MCF 10A (cell line): Measurements from ENCODE around the gene ITPA. TPM values are rescaled to one million over a fixed set of nuclear protein-coding genes. Genes with fewer than 3 reads are reported as not detected.

Experiments used
- Bru-seq: library from RNA; stranded (reverse); fragments of 400-500 nt; gene quantifications from one replicate; lab custom pipeline; 2021; lab: Mats Ljungman, UMichigan
- BruChase-seq, 2 experiments: library from RNA; stranded (reverse); fragments of 400-500 nt; gene quantifications; one replicate each; lab custom pipeline; 2021; lab: Mats Ljungman, UMichigan
- BruUV-seq: library from RNA; stranded (reverse); fragments of 400-500 nt; replicated peaks from 2 replicates; lab custom pipeline; 2021; lab: Mats Ljungman, UMichigan
- CTCF ChIA-PET: fragments of 300-600 bp; sonication (Branson Sonifier 250); formaldehyde crosslinking; extraction: SDS; loops from one replicate; lab custom pipeline; 2021; ENCODE audit warnings: antibody characterized with exemption, inconsistent platforms; lab: Yijun Ruan, JAX
- POLR2A ChIA-PET: fragments of 300-600, 350-650 bp; sonication (Branson Sonifier 250); formaldehyde crosslinking; extraction: SDS; loops from one replicate; lab custom pipeline; 2020; ENCODE audit warnings: antibody characterized with exemption, inconsistent platforms; lab: Yijun Ruan, JAX
- DNase-seq: peaks from one replicate; pipeline ENCODE4 v3.0.0-alpha.2; 2018; ENCODE audit not compliant: unreplicated experiment
- H3K27ac Mint-ChIP-seq: one replicate; pipeline ENCODE4 v1.8.0; 2022; ENCODE audit warnings: mild to moderate bottlenecking, low read depth, mixed read lengths; ENCODE audit not compliant: unreplicated experiment
- H3K27me3 Mint-ChIP-seq: one replicate; pipeline ENCODE4 v1.8.0; 2022; ENCODE audit warnings: mixed read lengths; ENCODE audit not compliant: insufficient read depth, unreplicated experiment
- H3K36me3 Mint-ChIP-seq: one replicate; pipeline ENCODE4 v1.8.0; 2022; ENCODE audit warnings: mild to moderate bottlenecking, moderate library complexity, mixed read lengths; ENCODE audit not compliant: insufficient read depth, unreplicated experiment
- H3K4me1 Mint-ChIP-seq: one replicate; pipeline ENCODE4 v1.8.0; 2022; ENCODE audit warnings: mixed read lengths; ENCODE audit not compliant: insufficient read depth, unreplicated experiment
- H3K4me3 Mint-ChIP-seq: one replicate; pipeline ENCODE4 v1.8.0; 2022; ENCODE audit warnings: mild to moderate bottlenecking, moderate library complexity, mixed read lengths; ENCODE audit not compliant: unreplicated experiment
- H3K9me3 Mint-ChIP-seq: one replicate; pipeline ENCODE4 v1.8.0; 2022; ENCODE audit warnings: mixed read lengths; ENCODE audit not compliant: unreplicated experiment
- CTCF ChIP-seq: fragments of 200-600 bp; IDR thresholded peaks from one replicate; pipeline ENCODE4 v1.8.0; 2022; ENCODE audit warnings: antibody characterized with exemption, mild to moderate bottlenecking; ENCODE audit not compliant: unreplicated experiment
- intact Hi-C: fragments of 100-400 bp; cut with micrococcal nuclease; formaldehyde crosslinking; loops from 2 replicates; pipeline ENCODE4 v1.14.1; 2022
- long read RNA-seq: library from polyadenylated mRNA; stranded (forward); transcript quantifications from one replicate; pipeline ENCODE4 v2.0.0, GENCODE V29; 2022
- total RNA-seq: library from RNA; stranded (reverse); gene quantifications from 2 replicates; pipeline ENCODE4 v1.2.3, GENCODE V29; 2022

ITPA gene
- total RNA-seq = 69.4 and 97.1 TPM in 2 replicates
- Bru-seq, nascent RNA = percentile 77 among the genes with signal in this experiment
- BruChase-seq, experiment 1, labeled RNA remaining after a 6-hour chase = percentile 78 among the genes with signal in this experiment
- BruChase-seq, experiment 2, labeled RNA remaining after a 2-hour chase = percentile 83 among the genes with signal in this experiment
- long read RNA-seq, transcript ITPA-207 (2 exons, 670 nt) = minor isoform, 5 of 137 reads
- long read RNA-seq, transcript ITPA-204 (7 exons, 967 nt) = minor isoform, 20 of 137 reads
- long read RNA-seq, transcript ITPA-201 (8 exons, 1,185 nt) = major isoform, 53 of 137 reads
- long read RNA-seq, partial matches to known transcripts = 15 of 137 reads
- long read RNA-seq, other reads (novel, unspliced or antisense) = 40 of 137 reads

- H3K4me1 Mint-ChIP-seq = no peaks in the 10 kb centered on the region
- H3K9me3 Mint-ChIP-seq = no peaks in the 10 kb centered on the region
- H3K4me3 Mint-ChIP-seq = peak within 1 kb of the TSS; percentile 100
- H3K36me3 Mint-ChIP-seq = peaks cover 13% of the 10 kb centered on the region
- CTCF ChIA-PET = interaction anchor here (0.6 to 4.4 kb wide), 6 partner anchors 10 to 270 kb away, joined by 3 to 37 read pairs (median 5); partner anchors contain the start of genes FASTKD5 and UBOX5
- no peak for TF ChIP-seq CTCF
- H3K27ac Mint-ChIP-seq = peak within 1 kb of the TSS; percentile 99
- POLR2A ChIA-PET = interaction anchor here (0.7 to 4.8 kb wide), 24 partner anchors 10 to 557 kb away, joined by 3 to 37 read pairs (median 4); partner anchors contain the start of genes FASTKD5, NOP56, PTPRA and SLC4A11
- H3K27me3 Mint-ChIP-seq = no peaks in the 10 kb centered on the region
- peak; percentile 49 for DNase-seq
- intact Hi-C loops = no loop called here
- TSS peak; percentile 59 for BruUV-seq
These were observed at the start of gene ITPA for GRCh38 chr20:3209257-3209945. Gene ITPA, plus strand, starts transcription at chr20:3209498. Its CDS starts 54 bp downstream, at chr20:3209552.

- intact Hi-C loops = no loop called here
- ChIA-PET POLR2A (interaction anchor here (0.6 to 4.3 kb wide), 19 partner anchors 10 to 603 kb away, joined by 3 to 44 read pairs (median 8); partner anchors contain the start of genes ITPA, LZTS3 and SLC4A11), CTCF (interaction anchor here (0.7 to 1.3 kb wide), 2 partner anchors 16 to 58 kb away, joined by 3 to 4 read pairs; no protein-coding TSS in a partner anchor)
- TF ChIP-seq CTCF = no peak
- Mint-ChIP-seq H3K4me3 (peak overlapping the region; percentile 92), H3K27ac (no peak overlapping the region), H3K4me1 (peaks cover 19% of the 10 kb centered on the region), H3K27me3 (no peaks in the 10 kb centered on the region), H3K36me3 (peaks cover 15% of the 10 kb centered on the region), H3K9me3 (no peaks in the 10 kb centered on the region)
- no TSS peak for BruUV-seq
- DNase-seq = no peak
These were observed 48.9 kb upstream of the ITPA start for GRCh38 chr20:3160418-3160817.

- ChIA-PET CTCF (interaction anchor here (0.5 to 1.3 kb wide), 4 partner anchors 11 to 103 kb away, joined by 3 to 4 read pairs (median 3); no protein-coding TSS in a partner anchor), POLR2A (interaction anchor here (0.6 to 4.3 kb wide), 6 partner anchors 10 to 122 kb away, joined by 3 to 44 read pairs (median 8); partner anchors contain the start of gene LZTS3)
- H3K4me3 Mint-ChIP-seq = no peak overlapping the region
- no peak for DNase-seq
- H3K36me3 Mint-ChIP-seq = peaks cover 14% of the 10 kb centered on the region
- TF ChIP-seq CTCF = no peak
- peaks cover 12% of the 10 kb centered on the region for H3K4me1 Mint-ChIP-seq
- intact Hi-C loops = no loop called here
- no peaks in the 10 kb centered on the region for H3K9me3 Mint-ChIP-seq
- no TSS peak for BruUV-seq
- no peaks in the 10 kb centered on the region for H3K27me3 Mint-ChIP-seq
- H3K27ac Mint-ChIP-seq = no peak overlapping the region
These were observed 47.8 kb upstream of the ITPA start for GRCh38 chr20:3161316-3162079.
